Measurements from ENCODE around the gene TMCO5A. TPM values are rescaled to one million over a fixed set of nuclear protein-coding genes. Genes with fewer than 3 reads are reported as not detected.

Gene TMCO5A
- total RNA-seq, 1 experiment from 2014 or later, result not detected

GRCh38 chr15:37931868-37932267, 2.6 kb upstream of the TMCO5A start:
- no peak overlapping the region for H2BK5ac ChIP-seq (ENCODE audit: insufficient read length, low read length)
- no peak overlapping the region for H3T11ph ChIP-seq (ENCODE audit: low read length)
- no peak for DNase-seq
- H3K4me1 Mint-ChIP-seq, result peaks cover 0 to 2% of the 10 kb centered on the region in 2 experiments; a peak in 2 of 4 replicates
- no peak overlapping the region for H2AFZ ChIP-seq (ENCODE audit: low read length)
- no peaks in the 10 kb centered on the region for H3K36me3 Mint-ChIP-seq (ENCODE audit: insufficient read depth in 1 of 3, low read depth in 3 of 3)
- H3K27me3 Mint-ChIP-seq (ENCODE audit: low read depth), result no peaks in the 10 kb centered on the region
- H4K91ac ChIP-seq (ENCODE audit: insufficient read length, low read depth, low read length), result no peak overlapping the region
- no peak overlapping the region for H3K18ac ChIP-seq (ENCODE audit: insufficient read length, low read depth, low read length)
- no peak overlapping the region for H2BK12ac ChIP-seq (ENCODE audit: insufficient read length, low read depth, low read length)
- no peaks in the 10 kb centered on the region for H4K20me1 ChIP-seq (ENCODE audit: control insufficient read depth, insufficient read depth, insufficient read length)
- H3K4me3 Mint-ChIP-seq, result no peak overlapping the region
- no peak for TF ChIP-seq CTCF (conservative IDR thresholded peaks at IDR 0.05)
- H3K9ac ChIP-seq (ENCODE audit: extremely low read depth, insufficient read length, low read length), result no peak overlapping the region
- H4K5ac ChIP-seq (ENCODE audit: insufficient read length, low read depth, low read length), result no peak overlapping the region
- no peak overlapping the region for H4K8ac ChIP-seq (replicated peaks; ENCODE audit: insufficient read length, low read depth, low read length)
- H3K4me2 ChIP-seq (ENCODE audit: insufficient read depth, insufficient read length, low read length), result no peak overlapping the region
- no peak overlapping the region for H3K23ac ChIP-seq (ENCODE audit: insufficient read length, low read depth, low read length)
- H3K27me3 ChIP-seq (ENCODE audit: insufficient read depth, low read length), result no peaks in the 10 kb centered on the region
- H3K9me3 Mint-ChIP-seq, result no peaks in the 10 kb centered on the region
- H3K14ac ChIP-seq (ENCODE audit: insufficient read depth, low read length), result no peak overlapping the region
- no peaks in the 10 kb centered on the region; the same call in 1 of the 2 replicates for H3K4me1 ChIP-seq (ENCODE audit: insufficient read depth, low read length)
- H3K23me2 ChIP-seq (ENCODE audit: insufficient read length, low read depth, low read length, poor library complexity, severe bottlenecking), result no peaks in the 10 kb centered on the region
- H3K4ac ChIP-seq (ENCODE audit: low read depth, low read length), result no peak overlapping the region
- H3K79me1 ChIP-seq (ENCODE audit: insufficient read depth, low read depth, low read length, poor library complexity, severe bottlenecking), result no peaks in the 10 kb centered on the region
- H2BK20ac ChIP-seq (ENCODE audit: low read depth, low read length, poor library complexity, severe bottlenecking), result no peak overlapping the region
- no peaks in the 10 kb centered on the region for H3K9me3 ChIP-seq (ENCODE audit: control insufficient read depth, low read depth, low read length)
- H3K27ac ChIP-seq (ENCODE audit: insufficient read length, low read depth, low read length), result no peak overlapping the region
- H2BK15ac ChIP-seq (ENCODE audit: low read depth, low read length), result no peak overlapping the region
- no peak overlapping the region for H3K56ac ChIP-seq (ENCODE audit: insufficient read length, low read depth, low read length)
- H2BK120ac ChIP-seq (ENCODE audit: low read depth, low read length, poor library complexity, severe bottlenecking), result no peak overlapping the region
- no peaks in the 10 kb centered on the region for H3K79me2 ChIP-seq (ENCODE audit: insufficient read depth, low read length)
- no peak overlapping the region for H2AK5ac ChIP-seq (ENCODE audit: insufficient read length, low read length)
- H3K27ac Mint-ChIP-seq, result no peak overlapping the region
- no CpG with 5 or more reads among the region's 1 CpG for WGBS (ENCODE audit: extremely low coverage, insufficient read length, low lambda C conversion rate)

All from H9 (cell line).